HepG2 (cell line): ENCODE data around the gene AP3D1. TPM values are rescaled to one million over a fixed set of nuclear protein-coding genes. Genes with fewer than 3 reads are reported as not detected.

ENCODE experiments used
- GABPB1 ChIP-seq: IDR thresholded peaks from 2 replicates; pipeline ENCODE4 v1.6.1; 2016; ENCODE audit warnings: mild to moderate bottlenecking, missing genetic modification reagents, moderate library complexity, missing compliant biosample characterization
- MXI1 ChIP-seq: IDR thresholded peaks from 3 replicates; pipeline ENCODE4 v1.6.1; 2012; ENCODE audit warnings: low read depth, low read length, inconsistent platforms, borderline replicate concordance
- POLR2AphosphoS5 ChIP-seq: IDR thresholded peaks from 2 replicates; pipeline ENCODE4 v1.6.1; 2012; ENCODE audit warnings: low read depth, low read length
- RNF2 ChIP-seq: fragments of 450-650 bp; conservative IDR thresholded peaks from 2 replicates; pipeline ENCODE4 v1.6.1; 2016; ENCODE audit warnings: low read depth
- SMAD3 ChIP-seq: sonication (generic); formaldehyde crosslinking; IDR thresholded peaks from 2 replicates; pipeline ENCODE4 v1.4.0; 2020; ENCODE audit warnings: missing genetic modification reagents
- SNAI1 ChIP-seq: sonication (generic); formaldehyde crosslinking; IDR thresholded peaks from 2 replicates; pipeline ENCODE4 v1.5.0; 2020; ENCODE audit warnings: mild to moderate bottlenecking, missing genetic modification reagents, borderline replicate concordance
- ZMYM2 ChIP-seq: sonication (generic); formaldehyde crosslinking; IDR thresholded peaks from 2 replicates; pipeline ENCODE4 v1.8.0; 2022; ENCODE audit warnings: mild to moderate bottlenecking, missing genetic modification reagents
- ZNF329 ChIP-seq: sonication (generic); formaldehyde crosslinking; IDR thresholded peaks from 2 replicates; pipeline ENCODE4 v1.9.0; 2021; ENCODE audit warnings: low read depth, mild to moderate bottlenecking, missing genetic modification reagents
- ZNF501 ChIP-seq: sonication (generic); formaldehyde crosslinking; IDR thresholded peaks from 2 replicates; pipeline ENCODE4 v1.5.1; 2020; ENCODE audit warnings: mild to moderate bottlenecking, moderate library complexity, missing genetic modification reagents
- ZNF543 ChIP-seq: sonication (generic); formaldehyde crosslinking; IDR thresholded peaks from 2 replicates; pipeline ENCODE4 v1.4.0; 2020; ENCODE audit warnings: mild to moderate bottlenecking, missing genetic modification reagents
- ZNF550 ChIP-seq: sonication (generic); formaldehyde crosslinking; IDR thresholded peaks from 2 replicates; pipeline ENCODE4 v1.4.0; 2020; ENCODE audit warnings: mild to moderate bottlenecking, missing genetic modification reagents, borderline replicate concordance
- ZZZ3 ChIP-seq: sonication (generic); formaldehyde crosslinking; IDR thresholded peaks from 2 replicates; pipeline ENCODE4 v1.4.0; 2020; ENCODE audit warnings: missing genetic modification reagents, mild to moderate bottlenecking, borderline replicate concordance
- polyA plus RNA-seq, 8 experiments: library from polyadenylated mRNA; depleted of rRNA in 3 of 8; stranded (reverse) in 7 of 8; unstranded in 1 of 8; fragments of >200 nt; fragmentation: Illumina TruSeq in 4 of 8; extraction: Trizol in 4 of 8; gene quantifications; 2 replicates each; pipeline versions ENCODE4 v1.2.1 to v1.2.3, GENCODE V29; 2011 to 2016; ENCODE audit warnings: low read depth in 4 of 8, missing spikeins in 1 of 8, mixed read lengths in 1 of 8; ENCODE audit not compliant: insufficient read depth in 1 of 8
- total RNA-seq, 5 experiments: library from RNA; depleted of rRNA; stranded (reverse); fragments of >200 nt; fragmentation: Illumina TruSeq; extraction: Trizol; gene quantifications; 2 replicates each; pipeline ENCODE4 v1.2.3, GENCODE V29; 2016; ENCODE audit warnings: low read depth in 1 of 5
- TF ChIP-seq, protein P1 (sequence below): sonication (generic); formaldehyde crosslinking; IDR thresholded peaks from 2 replicates; pipeline ENCODE4 v1.8.1; 2023; ENCODE audit warnings: mild to moderate bottlenecking, missing genetic modification reagents, borderline replicate concordance
- TF ChIP-seq, protein P2 (sequence below): IDR thresholded peaks from 2 replicates; pipeline ENCODE4 v1.6.1; 2016; ENCODE audit warnings: low read depth
- TF ChIP-seq, protein P3 (sequence below): sonication (generic); formaldehyde crosslinking; IDR thresholded peaks from 2 replicates; pipeline ENCODE4 v1.8.1; 2023; ENCODE audit warnings: missing genetic modification reagents, inconsistent platforms, borderline replicate concordance
- TF ChIP-seq, protein P4 (sequence below): sonication (generic); formaldehyde crosslinking; IDR thresholded peaks from 2 replicates; pipeline ENCODE4 v1.4.0; 2020; ENCODE audit warnings: mild to moderate bottlenecking, missing genetic modification reagents
- TF ChIP-seq, protein P5 (sequence below): sonication (generic); formaldehyde crosslinking; IDR thresholded peaks from 2 replicates; pipeline ENCODE4 v1.5.1; 2020; ENCODE audit warnings: missing genetic modification reagents, mild to moderate bottlenecking, borderline replicate concordance
- TF ChIP-seq, protein P6 (sequence below): IDR thresholded peaks from 2 replicates; pipeline ENCODE4 v1.6.1; 2018; ENCODE audit warnings: missing genetic modification reagents

The AP3D1 gene
- total and polyA plus RNA-seq, 2 of the 13 experiments (the other 11 are each of a cell fraction or from before 2014, with no cell fraction given), result 68.0 to 82.6 TPM

DNA sequence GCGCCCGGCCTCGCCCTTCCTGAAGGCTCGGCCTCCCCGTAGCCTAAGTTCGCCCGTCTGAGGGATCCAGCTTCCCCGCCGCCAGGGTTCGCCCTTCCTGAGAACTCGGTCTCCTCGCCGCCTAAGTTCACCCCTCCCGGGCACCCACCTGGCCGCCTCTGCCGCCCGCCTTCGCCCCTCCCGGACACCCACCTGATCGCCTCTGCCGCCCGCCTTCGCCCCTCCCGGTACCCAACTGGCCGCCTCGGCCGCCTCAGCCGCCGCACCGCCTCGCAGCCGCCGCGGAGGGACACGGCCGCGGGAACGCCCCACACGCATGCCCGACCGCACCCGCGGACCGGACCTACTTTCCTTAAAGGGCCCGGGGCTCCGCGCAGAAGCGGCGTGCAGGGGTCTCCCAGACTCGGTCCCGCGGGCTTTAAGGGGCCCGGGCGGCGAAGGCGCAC is 55.3 kb downstream of the AP3D1 start, which contains the start of gene MOB3A (continued):
- peak; percentile 84 for TF ChIP-seq ZMYM2 (CRISPR knock-in tag)
- TF ChIP-seq ZNF550, result no peak
- TF ChIP-seq, protein P1, sequence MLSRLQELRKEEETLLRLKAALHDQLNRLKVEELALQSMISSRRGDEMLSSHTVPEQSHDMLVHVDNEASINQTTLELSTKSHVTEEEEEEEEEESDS (CRISPR knock-in tag), result peak; percentile 82; the same call in 1 of the 2 replicates
- TF ChIP-seq RNF2, result peak; percentile 75
- TF ChIP-seq, protein P2, sequence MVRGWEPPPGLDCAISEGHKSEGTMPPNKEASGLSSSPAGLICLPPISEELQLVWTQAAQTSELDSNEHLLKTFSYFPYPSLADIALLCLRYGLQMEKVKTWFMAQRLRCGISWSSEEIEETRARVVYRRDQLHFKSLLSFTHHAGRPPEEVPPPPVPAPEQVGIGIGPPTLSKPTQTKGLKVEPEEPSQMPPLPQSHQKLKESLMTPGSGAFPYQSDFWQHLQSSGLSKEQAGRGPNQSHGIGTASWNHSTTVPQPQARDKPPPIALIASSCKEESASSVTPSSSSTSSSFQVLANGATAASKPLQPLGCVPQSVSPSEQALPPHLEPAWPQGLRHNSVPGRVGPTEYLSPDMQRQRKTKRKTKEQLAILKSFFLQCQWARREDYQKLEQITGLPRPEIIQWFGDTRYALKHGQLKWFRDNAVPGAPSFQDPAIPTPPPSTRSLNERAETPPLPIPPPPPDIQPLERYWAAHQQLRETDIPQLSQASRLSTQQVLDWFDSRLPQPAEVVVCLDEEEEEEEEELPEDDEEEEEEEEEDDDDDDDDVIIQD (CRISPR knock-in tag), result no peak
- TF ChIP-seq POLR2AphosphoS5, result no peak; the same call in 1 of the 2 replicates
- 0 out of 2 replicates have a peak, but pooled peaks have one; percentile 37 for TF ChIP-seq ZNF329 (CRISPR knock-in tag)
- TF ChIP-seq GABPB1 (CRISPR knock-in tag), result peak; percentile 77
- 0 out of 2 replicates have a peak, but pooled peaks have one; percentile 36 for TF ChIP-seq SMAD3 (CRISPR knock-in tag)
- peak; percentile 91; the same call in 1 of the 3 replicates for TF ChIP-seq MXI1
- TF ChIP-seq ZNF543 (CRISPR knock-in tag), result peak; percentile 78; the same call in 1 of the 2 replicates
- no peak for TF ChIP-seq SNAI1
- TF ChIP-seq ZZZ3 (CRISPR knock-in tag), result peak; percentile 44; the same call in 1 of the 2 replicates
- TF ChIP-seq, protein P3, sequence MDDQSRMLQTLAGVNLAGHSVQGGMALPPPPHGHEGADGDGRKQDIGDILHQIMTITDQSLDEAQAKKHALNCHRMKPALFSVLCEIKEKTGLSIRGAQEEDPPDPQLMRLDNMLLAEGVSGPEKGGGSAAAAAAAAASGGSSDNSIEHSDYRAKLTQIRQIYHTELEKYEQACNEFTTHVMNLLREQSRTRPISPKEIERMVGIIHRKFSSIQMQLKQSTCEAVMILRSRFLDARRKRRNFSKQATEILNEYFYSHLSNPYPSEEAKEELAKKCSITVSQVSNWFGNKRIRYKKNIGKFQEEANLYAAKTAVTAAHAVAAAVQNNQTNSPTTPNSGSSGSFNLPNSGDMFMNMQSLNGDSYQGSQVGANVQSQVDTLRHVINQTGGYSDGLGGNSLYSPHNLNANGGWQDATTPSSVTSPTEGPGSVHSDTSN (CRISPR knock-in tag), result no peak
- TF ChIP-seq, protein P4, sequence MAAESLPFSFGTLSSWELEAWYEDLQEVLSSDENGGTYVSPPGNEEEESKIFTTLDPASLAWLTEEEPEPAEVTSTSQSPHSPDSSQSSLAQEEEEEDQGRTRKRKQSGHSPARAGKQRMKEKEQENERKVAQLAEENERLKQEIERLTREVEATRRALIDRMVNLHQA, result no peak
- TF ChIP-seq, protein P5, sequence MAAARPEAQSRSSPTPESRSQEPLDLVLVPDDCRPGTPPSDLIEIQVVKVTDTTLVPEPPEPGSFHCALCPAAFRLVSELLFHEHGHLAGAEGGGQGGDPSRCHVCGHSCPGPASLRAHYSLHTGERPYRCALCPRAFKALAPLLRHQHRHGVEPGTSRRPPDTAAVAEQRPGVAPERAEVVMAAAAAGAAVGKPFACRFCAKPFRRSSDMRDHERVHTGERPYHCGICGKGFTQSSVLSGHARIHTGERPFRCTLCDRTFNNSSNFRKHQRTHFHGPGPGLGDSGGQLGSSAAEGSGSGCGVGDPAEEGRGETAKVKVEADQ, result peak; percentile 88; the same call in 1 of the 2 replicates
- TF ChIP-seq, protein P6, sequence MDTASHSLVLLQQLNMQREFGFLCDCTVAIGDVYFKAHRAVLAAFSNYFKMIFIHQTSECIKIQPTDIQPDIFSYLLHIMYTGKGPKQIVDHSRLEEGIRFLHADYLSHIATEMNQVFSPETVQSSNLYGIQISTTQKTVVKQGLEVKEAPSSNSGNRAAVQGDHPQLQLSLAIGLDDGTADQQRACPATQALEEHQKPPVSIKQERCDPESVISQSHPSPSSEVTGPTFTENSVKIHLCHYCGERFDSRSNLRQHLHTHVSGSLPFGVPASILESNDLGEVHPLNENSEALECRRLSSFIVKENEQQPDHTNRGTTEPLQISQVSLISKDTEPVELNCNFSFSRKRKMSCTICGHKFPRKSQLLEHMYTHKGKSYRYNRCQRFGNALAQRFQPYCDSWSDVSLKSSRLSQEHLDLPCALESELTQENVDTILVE (CRISPR knock-in tag), result peak; percentile 84; the same call in 1 of the 2 replicates
- TF ChIP-seq ZNF501, result peak; percentile 70; the same call in 1 of the 2 replicates
